Stomach (tissue), 9 donors: ENCODE data around the gene KPNA3. TPM values are rescaled to one million over a fixed set of nuclear protein-coding genes. Genes with fewer than 3 reads are reported as not detected.
"Not testable (repeated sequence)": the region's sequence is repeated elsewhere in the genome, so short reads cannot be mapped to it uniquely, and the experiment has no call there.

Experiments
- DNase-seq, 2 donors: peaks; one replicate each; pipeline versions ENCODE4 v3.0.0 to v3.0.0-alpha.2; 2013 to 2019
- H3K27ac ChIP-seq, 5 donors: fragments of 200-600 bp in 4 of 5; sonication (generic) in 4 of 5; one replicate each; pipeline ENCODE4 v1.5.1; 2013 to 2019; ENCODE audit warnings: mild to moderate bottlenecking in 1 of 5, moderate library complexity in 1 of 5
- H3K27me3 ChIP-seq, 3 donors: fragments of 200-600 bp; sonication (generic); one replicate each; pipeline ENCODE4 v1.5.1; 2017 to 2019; ENCODE audit warnings: mixed run types in 1 of 3
- H3K36me3 ChIP-seq, 4 donors: fragments of 200-600 bp; sonication (generic); 1 replicate in 3 of 4; 2 replicates in 1 of 4; pipeline ENCODE4 v1.5.1; 2016 to 2019
- H3K4me1 ChIP-seq, 4 donors: fragments of 200-600 bp; sonication (generic); one replicate each; pipeline ENCODE4 v1.5.1; 2016 to 2019
- H3K4me3 ChIP-seq, 4 donors: fragments of 200-600 bp; sonication (generic) in 3 of 4; one replicate each; pipeline ENCODE4 v1.5.1; 2016 to 2019; ENCODE audit warnings: mild to moderate bottlenecking in 1 of 4
- H3K9me3 ChIP-seq, 4 donors: fragments of 200-600 bp; sonication (generic); one replicate each; pipeline ENCODE4 v1.5.1; 2016 to 2019
- EP300 ChIP-seq: sonication (generic); formaldehyde crosslinking; IDR thresholded peaks from one replicate; pipeline ENCODE4 v1.6.1; 2017; ENCODE audit warnings: antibody characterized with exemption
- POLR2A ChIP-seq, 4 donors: fragments of 450-650 bp; IDR thresholded peaks; one replicate each; pipeline ENCODE4 v1.6.1; 2016; ENCODE audit warnings: antibody characterized with exemption in 4 of 4, control low read depth in 2 of 4, mild to moderate bottlenecking in 1 of 4, moderate library complexity in 1 of 4
- POLR2AphosphoS5 ChIP-seq, 3 donors: sonication (generic); formaldehyde crosslinking; IDR thresholded peaks; one replicate each; pipeline ENCODE4 v1.6.1; 2016; ENCODE audit warnings: antibody characterized with exemption in 3 of 3
- WGBS, 5 donors: extraction: QIAGEN DNeasy Blood & Tissue Kit in 3 of 5; methylation state at CpG; one replicate each; pipeline versions ENCODE4 v1.1.5 to v1.1.7; 2013 to 2018; 5-methylcytosine and 5-hydroxymethylcytosine counted together
- intact Hi-C: fragments of 100-400 bp; cut with DNase I; formaldehyde crosslinking; loops from one replicate; pipeline ENCODE4 v1.15.1; 2023; ENCODE audit warnings: low total_unique reads
- polyA plus RNA-seq, 3 donors: library from polyadenylated mRNA; stranded (reverse); fragments of 200-250 nt; gene quantifications; one replicate each; pipeline ENCODE4 v1.2.3, GENCODE V29; 2013
- total RNA-seq, 5 donors: library from RNA; depleted of rRNA; stranded (reverse); fragments of >200 nt; gene quantifications; one replicate each; pipeline versions ENCODE4 v1.1.0 to v1.2.3, GENCODE V29; 2014 to 2016
- TF ChIP-seq, protein P1 (sequence below), 7 experiments: fragments of 450-650 bp in 4 of 7; fragments of 200-600 bp in 3 of 7; sonication (generic) in 3 of 7; IDR thresholded peaks; one replicate each; pipeline ENCODE4 v1.5.1; 2016 to 2019; ENCODE audit warnings: antibody characterized with exemption in 7 of 7, control low read depth in 2 of 7, mild to moderate bottlenecking in 1 of 7
- donor health status: healthy with polysubstance abuse.
- donor health status: Bipolar disorder and iron deficiency.
- donor health status: healthy.

The KPNA3 gene
- total and polyA plus RNA-seq, 8 donors, result 4.3 to 65.9 (median 14.9) TPM

DNA sequence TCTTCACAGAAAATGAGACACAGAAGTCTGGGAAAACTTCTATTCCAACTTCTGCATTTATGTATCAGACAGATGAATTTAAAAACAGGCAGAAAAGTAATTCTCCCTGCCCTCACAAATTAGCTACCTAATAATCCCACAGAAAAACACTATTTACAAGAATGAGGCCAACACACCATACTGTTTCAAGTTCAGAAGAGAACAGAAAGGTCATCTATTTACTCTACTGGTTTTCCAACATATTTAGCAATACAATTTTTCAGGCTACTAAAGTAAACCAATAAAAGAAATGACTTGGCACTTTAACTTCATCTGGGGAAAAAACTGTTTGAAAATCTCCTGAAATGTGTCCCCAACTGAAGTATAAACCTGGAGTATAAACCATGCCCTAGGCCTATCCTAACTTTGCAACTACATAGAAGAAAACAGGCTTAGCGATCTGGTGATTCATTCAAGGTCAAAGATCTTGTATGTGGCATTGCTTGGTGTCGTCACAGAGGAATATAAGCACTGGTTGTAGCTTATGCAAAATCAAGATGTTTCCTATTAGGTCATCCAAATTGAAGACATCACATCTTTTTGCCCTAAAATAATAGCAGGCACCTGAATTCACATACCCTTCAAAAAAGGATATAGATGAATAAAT, 81.1 kb downstream of the KPNA3 start:
- Histone ChIP-seq H3K4me3 (no peak overlapping the region), H3K27ac (no peak overlapping the region), H3K36me3 (peaks cover 5 to 75% (median 60%) of the 10 kb centered on the region in 4 donors), H3K4me1 (peaks cover 0 to 7% (median 0%) of the 10 kb centered on the region in 4 donors), H3K27me3 (no peaks in the 10 kb centered on the region), H3K9me3 (peaks cover 0 to 18% (median 7%) of the 10 kb centered on the region in 4 donors)
- DNase-seq, result peak in 1 of 2 donors; percentile 39
- intact Hi-C loops, result no loop called here
- 67 to 73% (median 68%) methylated on average over 2 of the region's 2 CpGs for WGBS, 5 donors
- TF ChIP-seq POLR2AphosphoS5 (IDR thresholded peaks at IDR 0.05), result no peak
- TF ChIP-seq EP300, result no peak
- TF ChIP-seq POLR2A (IDR thresholded peaks at IDR 0.05), result no peak
- TF ChIP-seq, protein P1, sequence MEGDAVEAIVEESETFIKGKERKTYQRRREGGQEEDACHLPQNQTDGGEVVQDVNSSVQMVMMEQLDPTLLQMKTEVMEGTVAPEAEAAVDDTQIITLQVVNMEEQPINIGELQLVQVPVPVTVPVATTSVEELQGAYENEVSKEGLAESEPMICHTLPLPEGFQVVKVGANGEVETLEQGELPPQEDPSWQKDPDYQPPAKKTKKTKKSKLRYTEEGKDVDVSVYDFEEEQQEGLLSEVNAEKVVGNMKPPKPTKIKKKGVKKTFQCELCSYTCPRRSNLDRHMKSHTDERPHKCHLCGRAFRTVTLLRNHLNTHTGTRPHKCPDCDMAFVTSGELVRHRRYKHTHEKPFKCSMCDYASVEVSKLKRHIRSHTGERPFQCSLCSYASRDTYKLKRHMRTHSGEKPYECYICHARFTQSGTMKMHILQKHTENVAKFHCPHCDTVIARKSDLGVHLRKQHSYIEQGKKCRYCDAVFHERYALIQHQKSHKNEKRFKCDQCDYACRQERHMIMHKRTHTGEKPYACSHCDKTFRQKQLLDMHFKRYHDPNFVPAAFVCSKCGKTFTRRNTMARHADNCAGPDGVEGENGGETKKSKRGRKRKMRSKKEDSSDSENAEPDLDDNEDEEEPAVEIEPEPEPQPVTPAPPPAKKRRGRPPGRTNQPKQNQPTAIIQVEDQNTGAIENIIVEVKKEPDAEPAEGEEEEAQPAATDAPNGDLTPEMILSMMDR (IDR thresholded peaks at IDR 0.05), result no peak

DNA sequence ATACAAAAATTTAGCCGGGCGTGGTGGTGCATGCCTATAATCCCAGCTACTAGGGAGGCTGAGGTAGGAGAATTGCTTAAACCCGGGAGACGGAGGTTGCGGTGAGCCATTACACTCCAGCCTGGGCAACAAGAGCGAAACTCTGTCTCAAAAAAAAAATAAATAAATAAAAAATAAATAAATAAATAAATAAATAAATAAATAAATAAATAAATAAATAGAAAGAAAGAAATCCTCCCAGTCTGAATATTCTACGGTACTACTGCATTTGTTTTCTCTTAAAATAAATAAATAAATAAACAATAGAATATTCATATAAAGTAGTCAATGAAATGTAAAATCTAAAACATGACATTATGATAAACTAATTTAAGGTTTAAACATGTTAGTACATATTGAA, 88.2 kb downstream of the KPNA3 start:
- H3K9me3 ChIP-seq, H3K27ac ChIP-seq, H3K4me1 ChIP-seq, intact Hi-C loops, H3K27me3 ChIP-seq, H3K4me3 ChIP-seq, DNase-seq: not testable (repeated sequence)
- WGBS, 5 donors, result 96 to 99% (median 98%) methylated on average over 7 of the region's 7 CpGs
- peaks cover 22 to 89% (median 73%) of the 10 kb centered on the region in 4 donors for H3K36me3 ChIP-seq

DNA sequence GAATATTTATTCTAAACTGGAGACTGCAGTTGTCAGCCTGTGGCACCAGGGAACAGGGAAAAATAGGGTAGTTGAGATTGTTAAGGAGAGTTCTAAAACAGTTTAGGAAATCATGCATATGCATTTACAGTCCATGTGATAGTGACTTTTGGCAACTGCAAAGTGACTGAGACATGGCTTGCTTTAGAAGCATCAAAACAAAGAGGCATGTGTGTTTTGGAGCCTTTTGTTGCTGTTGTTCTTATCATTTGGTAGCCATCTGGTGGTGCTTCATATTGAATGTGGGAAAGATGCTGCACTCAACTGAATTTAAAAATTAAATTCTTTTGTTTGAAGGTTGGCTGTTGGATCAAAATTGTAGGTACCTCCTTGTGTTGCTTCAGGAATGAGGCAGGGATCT, 91.0 kb downstream of the KPNA3 start:
- H3K4me3 ChIP-seq, result no peak overlapping the region
- no peak for DNase-seq
- H3K27me3 ChIP-seq, result no peaks in the 10 kb centered on the region
- intact Hi-C loops, result no loop called here
- H3K9me3 ChIP-seq, result no peaks in the 10 kb centered on the region
- TF ChIP-seq, protein P1 (IDR thresholded peaks at IDR 0.05), result no peak
- no peak for TF ChIP-seq EP300
- no peak for TF ChIP-seq POLR2A (IDR thresholded peaks at IDR 0.05)
- no peak for TF ChIP-seq POLR2AphosphoS5 (IDR thresholded peaks at IDR 0.05)
- no peak overlapping the region for H3K27ac ChIP-seq
- H3K36me3 ChIP-seq, result peaks cover 17 to 64% (median 55%) of the 10 kb centered on the region in 4 donors
- no peaks in the 10 kb centered on the region for H3K4me1 ChIP-seq

DNA sequence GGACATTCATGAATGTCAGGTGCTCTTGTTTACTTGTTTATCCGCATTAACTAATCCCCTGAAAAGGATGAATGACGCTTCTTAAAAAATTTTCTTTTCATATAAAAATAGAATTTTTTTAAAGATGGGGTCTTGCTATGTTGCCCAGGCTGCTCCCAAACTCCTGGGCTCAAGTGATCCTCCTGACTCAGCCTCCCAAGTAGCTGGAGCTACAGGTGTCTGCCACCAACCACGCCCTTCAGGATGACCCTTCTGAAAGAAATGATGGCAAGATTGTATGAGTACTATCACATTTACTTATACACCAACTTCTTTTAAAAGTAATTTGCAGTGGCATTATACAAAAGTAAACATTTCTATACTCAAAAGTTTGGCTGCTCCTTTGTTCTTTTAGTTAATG, 95.0 kb downstream of the KPNA3 start:
- Histone ChIP-seq H3K4me1 (peaks cover 0 to under 1% (median 0%) of the 10 kb centered on the region in 4 donors), H3K4me3 (no peak overlapping the region), H3K27me3 (no peaks in the 10 kb centered on the region), H3K36me3 (peaks cover 11 to 30% (median 28%) of the 10 kb centered on the region in 4 donors), H3K9me3 (no peaks in the 10 kb centered on the region), H3K27ac (no peak overlapping the region)
- intact Hi-C loops, result no loop called here
- 90 to 99% (median 97%) methylated on average over 3 of the region's 3 CpGs for WGBS, 5 donors
- DNase-seq, result no peak
- TF ChIP-seq POLR2AphosphoS5 (IDR thresholded peaks at IDR 0.05), result no peak
- TF ChIP-seq, protein P1 (IDR thresholded peaks at IDR 0.05), result no peak

DNA sequence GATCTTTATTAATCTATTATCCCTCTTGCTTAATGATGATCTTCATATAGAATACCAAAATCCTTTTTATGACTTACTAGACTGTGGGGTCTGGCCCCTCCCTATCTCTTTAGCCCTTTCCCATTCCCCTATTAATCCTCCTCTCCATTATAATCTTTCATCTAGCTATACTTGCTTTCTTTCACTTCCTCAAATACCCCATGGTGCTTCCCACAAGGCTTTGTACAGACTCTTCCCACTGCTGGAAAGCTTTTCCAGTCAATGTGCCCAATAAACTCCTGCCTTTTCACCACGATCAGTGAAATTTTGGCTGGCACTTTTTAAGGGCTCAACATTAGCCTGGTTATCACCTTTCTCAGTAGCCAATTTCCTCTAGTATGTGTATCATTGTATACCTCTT, 98.0 kb downstream of the KPNA3 start:
- WGBS, 5 donors, result 73 to 95% (median 91%) methylated on average over 1 of the region's 1 CpG
- intact Hi-C loops, result no loop called here
- no peak overlapping the region for H3K27ac ChIP-seq
- peaks cover 0 to 9% (median 3%) of the 10 kb centered on the region in 4 donors for H3K36me3 ChIP-seq
- TF ChIP-seq POLR2A (IDR thresholded peaks at IDR 0.05) (no peak), EP300 (no peak)
- no peaks in the 10 kb centered on the region for H3K9me3 ChIP-seq
- no peaks in the 10 kb centered on the region for H3K27me3 ChIP-seq
- H3K4me1 ChIP-seq, result peaks cover 11 to 22% (median 16%) of the 10 kb centered on the region in 4 donors
- no peak for DNase-seq
- H3K4me3 ChIP-seq, result no peak overlapping the region
